Stimulated activated CD4-positive, alpha-beta T cell treated with anti-CD3 and anti-CD28 coated beads, Interleukin-4, amount 100 ng/mL, for 1 hour (primary cell): ENCODE results near the gene KRTAP19-8.

Experiments
- DNase-seq: peaks from one replicate; pipeline ENCODE4 v3.0.0-alpha.2; 2020

The KRTAP19-8 gene, protein sequence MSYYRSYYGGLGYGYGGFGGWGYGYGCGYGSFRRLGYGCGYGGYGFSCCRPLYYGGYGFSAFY

DNA sequence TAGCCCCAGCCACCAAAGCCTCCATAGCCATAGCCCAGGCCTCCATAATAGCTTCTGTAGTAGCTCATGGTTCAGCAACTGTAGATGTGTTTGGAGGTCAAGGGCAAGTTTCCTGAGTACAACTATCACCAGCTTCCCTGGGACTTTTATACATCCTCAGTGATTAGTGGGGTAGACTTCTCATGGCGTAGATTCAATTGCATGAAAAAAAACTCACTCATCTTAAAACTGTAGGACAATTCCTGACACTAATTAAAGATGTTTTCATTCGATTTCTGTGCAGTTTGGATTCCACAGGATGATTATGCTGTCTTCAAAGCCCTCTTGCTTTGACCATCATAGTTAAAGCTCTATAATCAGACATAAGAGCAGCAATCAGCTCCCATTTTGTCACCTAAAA, at the start of gene KRTAP19-8:
Gene KRTAP19-8 (minus strand): TSS at position 101 of the 400 bp plus-strand sequence. CDS start 33 bp downstream, at position 68.
- DNase-seq: no peak

DNA sequence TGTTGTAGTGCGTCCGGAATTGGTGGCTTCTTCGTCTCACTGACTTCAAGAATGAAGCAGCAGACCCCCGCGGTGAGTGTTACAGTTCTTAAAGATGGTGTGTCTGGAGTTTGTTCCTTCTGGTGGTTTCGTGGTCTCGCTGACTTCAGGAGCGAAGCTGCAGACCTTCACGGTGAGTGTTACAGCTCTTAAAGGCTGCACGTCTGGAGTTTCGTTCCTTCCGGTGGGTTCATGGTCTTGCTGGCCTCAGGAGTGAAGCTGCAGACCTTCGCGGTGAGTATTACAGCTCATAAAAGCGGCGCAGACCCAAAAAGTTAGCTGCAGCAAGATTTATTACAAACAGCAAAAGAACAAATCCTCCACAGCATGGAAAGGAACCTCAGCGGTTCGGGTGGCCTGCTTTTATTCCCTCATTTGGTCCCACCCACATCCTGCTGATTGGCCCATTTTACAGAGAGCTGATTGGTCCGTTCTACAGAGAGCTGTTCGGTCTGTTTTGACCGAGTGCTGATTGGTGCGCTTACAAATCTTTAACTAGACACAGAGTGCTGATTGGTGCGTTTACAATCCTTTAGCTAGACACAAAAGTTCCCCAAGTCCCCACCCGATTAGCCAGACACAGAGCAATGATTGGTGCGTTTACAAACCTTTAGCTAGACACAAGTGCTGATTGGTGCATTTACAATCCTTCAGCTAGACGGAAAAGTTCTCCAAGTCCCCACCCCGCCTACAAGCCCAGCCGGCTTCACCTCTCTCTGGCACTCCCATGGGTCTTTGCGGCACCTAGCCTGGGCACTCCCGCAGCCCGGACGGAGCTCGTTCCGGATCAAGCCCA, 49.6 kb upstream of the KRTAP19-8 start:
- no peak for DNase-seq

DNA sequence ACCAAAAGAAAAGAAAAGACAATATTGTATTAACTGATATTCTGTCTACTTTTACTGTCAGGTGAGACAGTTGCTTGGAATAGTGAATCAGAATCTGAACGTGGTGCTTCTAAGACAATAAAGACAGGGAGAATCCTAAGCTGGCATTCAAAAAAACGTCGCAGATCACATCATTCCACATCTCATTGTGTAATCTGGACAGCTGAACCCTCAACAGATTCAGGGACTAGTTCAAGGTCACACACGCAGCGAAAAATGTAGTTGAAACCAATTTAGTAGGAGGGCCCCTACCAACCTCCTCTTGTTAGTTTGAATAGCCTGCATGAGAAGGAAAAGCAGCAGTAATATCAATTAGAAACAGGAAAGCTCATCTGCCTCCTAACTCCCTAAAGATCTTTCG, 46.4 kb upstream of the KRTAP19-8 start:
- no peak for DNase-seq

DNA sequence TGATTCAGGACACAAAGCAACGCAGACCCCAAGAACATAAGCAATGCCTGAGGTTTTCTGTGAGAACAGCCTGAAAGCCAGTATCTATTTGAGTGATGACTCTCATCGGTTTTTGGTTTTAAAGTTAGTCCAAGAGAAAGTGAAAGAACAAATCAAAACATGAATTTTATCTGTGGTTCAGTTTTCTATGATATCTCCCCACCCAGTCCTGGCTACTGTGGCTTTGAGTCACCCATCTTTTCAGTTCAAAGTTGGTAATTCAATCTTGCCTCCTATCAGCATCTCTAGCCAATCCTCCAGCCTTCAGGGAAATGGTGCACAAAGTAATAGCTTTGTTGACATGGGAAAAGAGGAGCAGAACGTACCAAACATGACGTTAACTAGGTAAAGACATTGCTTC, 40.5 kb upstream of the KRTAP19-8 start:
- DNase-seq: no peak

DNA sequence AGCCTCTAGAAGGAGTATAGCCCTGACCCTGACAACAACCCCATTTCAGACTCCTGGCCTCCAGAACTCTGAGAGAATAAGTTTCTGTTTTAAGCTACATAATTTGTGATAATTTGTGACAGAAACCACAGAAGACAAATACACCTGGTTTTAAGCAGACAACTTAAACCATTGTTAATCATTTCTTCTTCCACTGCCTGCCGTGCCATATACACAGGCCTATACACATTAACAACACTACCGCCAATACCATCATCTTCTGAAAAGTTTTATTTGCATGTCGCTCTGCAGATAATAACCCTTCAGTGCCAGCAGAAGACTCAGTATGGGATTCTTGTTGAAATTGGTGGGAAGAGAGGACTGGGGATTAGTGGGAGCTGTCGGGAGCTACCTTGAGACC, 39.9 kb upstream of the KRTAP19-8 start:
- DNase-seq: no peak

DNA sequence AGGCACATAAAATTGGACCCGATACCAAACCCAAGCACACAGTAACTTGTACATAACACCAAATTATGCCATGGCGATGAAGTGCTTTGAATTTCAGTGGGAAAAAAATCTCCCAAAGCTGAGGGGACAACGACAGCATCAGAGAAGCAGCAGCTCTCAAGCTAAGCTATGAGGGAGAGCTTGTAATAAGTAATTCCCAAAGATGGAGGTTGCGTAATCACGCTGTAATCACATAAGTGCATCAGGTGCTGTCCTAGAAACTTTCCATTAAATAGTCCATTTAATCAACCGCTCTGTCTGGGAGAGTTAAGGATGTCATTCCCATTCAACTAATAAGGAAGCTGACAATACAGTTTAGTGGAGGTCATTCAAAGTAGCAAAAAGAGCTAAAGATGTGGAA, 37.6 kb upstream of the KRTAP19-8 start:
- DNase-seq: no peak

DNA sequence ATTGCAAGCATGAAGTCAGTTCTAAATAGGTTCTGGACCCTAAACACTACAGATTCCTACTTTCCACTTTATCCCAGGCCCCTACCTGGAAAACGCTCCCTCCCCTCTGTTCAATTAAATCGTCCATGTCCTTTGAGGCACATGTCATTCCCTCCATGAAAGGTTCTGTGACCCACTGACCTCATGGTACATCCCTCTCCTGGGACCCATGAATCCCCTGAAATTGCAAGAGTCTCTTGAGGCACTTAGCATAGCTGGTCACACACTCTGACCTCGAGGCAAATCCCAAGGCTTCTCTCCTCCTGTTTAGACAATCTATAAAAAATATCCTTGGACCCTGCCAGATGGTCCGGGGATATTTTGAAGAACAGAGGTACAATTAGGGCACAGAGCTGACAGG, 34.3 kb upstream of the KRTAP19-8 start:
- no peak for DNase-seq

DNA sequence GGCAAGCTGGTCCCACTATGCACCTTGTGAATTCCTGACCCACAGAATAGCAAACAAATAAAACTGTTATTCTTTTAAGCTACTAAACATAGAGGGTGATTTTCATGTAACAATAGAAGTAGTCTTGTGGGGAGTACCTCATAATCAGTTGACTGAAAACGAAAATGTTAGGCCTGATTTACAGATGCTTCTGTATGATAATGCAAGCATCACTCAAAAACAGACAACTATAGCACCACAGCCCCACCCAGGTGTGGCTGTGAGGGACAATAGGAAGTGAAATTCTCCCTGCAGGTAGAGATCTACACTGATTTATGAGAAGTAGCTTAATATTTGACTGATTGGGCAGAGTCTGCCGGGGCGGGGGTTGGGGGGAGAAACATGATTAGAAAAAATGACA, 26.5 kb upstream of the KRTAP19-8 start:
- DNase-seq: no peak

DNA sequence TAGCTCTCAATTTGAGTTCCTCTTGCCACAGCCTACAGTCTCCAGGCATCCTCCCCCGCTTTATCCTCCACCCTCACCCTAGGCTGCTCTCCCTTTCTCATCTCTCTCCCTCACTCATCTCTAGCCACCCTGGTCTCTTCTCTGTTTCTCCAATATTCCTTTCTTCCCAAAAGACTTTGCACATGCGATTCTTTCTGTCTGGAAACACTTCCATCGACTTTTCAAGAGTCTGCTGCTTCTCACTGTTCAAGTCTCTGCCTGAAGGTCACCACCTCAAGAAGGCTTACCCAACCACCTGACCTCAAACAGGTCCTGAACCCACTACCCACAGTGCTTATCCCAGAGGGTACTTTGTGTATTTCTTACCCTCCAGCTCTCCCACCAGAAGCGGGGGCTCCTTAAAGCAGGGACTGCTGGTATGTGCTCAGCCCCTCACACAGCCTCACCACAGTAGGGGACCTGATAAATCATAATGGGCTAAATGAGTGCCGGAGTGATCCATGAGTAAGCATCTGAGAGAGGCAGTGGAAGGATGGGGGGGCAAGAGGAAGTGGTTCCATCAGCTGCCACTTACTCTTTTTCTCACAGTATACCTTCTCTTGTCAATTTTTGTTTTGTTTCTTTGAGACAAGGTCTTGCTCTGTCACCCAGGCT, 14.3 kb upstream of the KRTAP19-8 start:
- DNase-seq: no peak

DNA sequence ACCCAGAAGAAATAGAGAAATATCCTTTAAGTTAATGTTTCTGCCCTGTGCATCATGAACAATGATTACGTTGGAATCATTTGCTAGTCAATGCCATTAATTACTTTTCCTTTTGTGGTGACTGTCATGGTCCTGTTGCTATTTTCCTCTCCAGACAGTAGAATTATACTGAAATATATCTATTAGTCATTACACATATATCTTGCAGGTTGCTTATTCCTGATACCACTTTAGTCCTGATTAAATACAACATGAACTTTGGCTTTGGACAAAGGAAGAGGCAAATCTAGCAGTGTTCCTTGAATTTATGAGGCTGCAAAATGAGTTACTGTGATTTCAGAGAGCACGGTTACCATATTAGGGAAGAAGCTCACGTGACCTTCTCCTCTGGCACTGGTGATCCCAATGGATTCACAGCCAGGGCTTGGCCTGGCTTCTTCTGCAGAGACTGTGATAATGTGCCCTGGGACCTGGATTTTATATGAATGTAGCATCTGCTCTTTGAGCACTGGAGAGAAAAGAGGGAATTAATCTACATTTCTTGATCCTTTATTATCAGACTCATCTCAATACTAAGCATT, 12.4 kb upstream of the KRTAP19-8 start:
- DNase-seq: no peak

DNA sequence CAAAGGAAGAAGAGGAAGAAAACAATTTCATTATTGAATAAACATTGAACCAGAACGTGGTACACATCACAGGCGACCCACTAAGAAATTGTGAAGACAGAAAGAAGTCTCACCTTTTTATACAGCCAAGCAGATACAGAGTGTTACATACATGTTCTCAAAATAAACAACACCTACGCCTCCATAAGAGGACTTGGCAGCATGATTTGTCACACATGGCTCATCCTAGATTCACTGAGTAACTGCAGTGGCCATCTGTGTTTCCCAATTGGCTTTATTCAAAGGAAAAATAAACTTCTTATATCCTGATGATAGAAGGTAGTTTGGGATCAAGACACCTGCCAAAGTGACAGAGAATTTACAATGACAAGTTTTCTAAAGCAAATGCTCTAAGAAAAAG, 7.6 kb upstream of the KRTAP19-8 start:
- no peak for DNase-seq

DNA sequence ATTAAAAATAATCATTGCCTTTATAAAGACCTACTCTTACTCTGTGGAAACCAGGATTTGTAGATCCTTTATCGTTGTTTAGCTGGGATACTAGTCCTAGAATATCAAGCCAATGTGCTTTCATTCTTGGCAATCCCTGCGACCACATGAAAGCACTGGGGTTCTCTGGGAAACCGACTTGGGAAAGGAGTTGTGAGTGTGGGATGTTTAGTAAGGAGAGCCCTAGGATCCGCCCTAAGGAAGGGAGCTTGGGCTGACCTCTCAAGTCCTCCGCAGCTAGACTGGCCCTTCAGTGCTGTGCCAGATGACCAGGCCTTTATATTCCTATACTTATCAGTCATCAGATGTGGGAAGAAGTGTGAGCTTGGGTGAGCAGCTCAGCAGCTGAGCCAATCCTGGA, 5.2 kb upstream of the KRTAP19-8 start:
- no peak for DNase-seq

DNA sequence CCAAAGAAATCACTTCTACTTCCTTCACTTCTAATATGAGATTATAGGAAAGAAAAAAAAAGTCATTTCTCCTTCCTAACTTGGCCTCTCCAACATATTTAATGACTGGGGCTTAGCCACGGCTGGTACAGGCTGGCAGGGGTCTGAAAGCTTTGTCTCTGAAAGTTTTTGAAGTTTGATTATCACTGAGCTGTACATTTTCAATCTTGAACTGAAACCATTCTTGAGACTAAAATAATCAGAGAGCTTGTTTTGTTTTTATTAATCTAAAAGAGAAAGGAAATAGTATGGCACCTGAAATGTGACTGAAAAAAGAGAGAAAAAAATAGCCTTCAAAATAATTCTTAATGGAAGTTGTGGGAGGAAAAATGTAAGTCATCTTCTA, 3.8 kb upstream of the KRTAP19-8 start:
- no peak for DNase-seq

DNA sequence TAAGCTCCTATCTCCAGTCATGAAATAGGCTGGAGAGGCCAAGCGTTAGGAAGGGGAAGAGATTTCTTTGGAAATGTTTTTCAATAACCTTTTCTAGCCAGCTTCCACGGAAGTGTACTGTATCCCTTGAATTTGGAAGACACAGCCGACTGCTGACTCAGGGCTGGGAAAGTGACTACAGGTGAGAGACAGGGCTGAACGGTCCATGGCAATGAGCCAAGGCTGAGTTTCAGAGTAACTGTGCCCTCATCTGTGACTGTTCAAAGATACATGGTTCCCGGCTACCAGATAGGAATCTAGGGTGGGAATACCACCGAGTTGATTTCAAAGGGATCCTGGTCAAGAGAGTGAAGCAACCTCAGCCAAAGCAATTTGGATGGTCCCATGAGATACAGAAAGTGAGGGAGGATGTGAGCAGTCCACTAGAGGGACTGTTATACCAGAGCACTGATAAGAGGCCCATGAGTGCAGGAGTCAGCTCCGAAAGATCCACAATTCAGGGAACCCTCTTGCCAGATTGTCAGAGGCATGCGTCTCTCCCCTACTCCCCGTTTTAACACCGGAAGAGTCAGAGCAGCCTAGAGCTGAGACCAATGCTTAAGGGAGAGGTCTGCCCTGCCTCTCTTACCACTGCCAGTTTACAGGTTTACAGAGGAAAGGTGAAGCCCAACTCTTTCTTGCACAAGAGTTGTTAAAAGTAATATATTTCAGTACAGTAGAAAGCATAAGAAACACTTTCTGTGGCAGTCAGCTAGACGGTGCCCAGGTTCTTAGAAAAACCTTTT, 3.2 kb upstream of the KRTAP19-8 start:
- no peak for DNase-seq

DNA sequence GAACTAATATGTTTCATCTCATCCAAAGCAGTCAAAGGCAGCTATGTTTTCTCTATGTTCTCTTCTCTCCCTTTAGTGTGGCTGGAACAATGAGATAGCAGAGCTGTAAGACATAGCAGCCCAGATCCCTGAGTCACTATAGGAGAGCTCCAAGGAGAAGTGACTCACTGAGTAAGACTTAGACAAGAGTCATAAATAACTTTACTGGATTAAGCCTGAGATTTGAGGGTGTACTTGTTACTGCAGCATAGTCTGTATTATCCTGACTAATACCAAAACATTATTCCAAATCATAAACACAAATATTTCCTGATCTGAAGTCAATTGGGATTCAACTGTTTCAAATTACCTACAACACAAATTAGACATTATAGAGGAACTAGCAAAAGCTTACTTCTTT, 3.9 kb downstream of the KRTAP19-8 start:
- DNase-seq: no peak

DNA sequence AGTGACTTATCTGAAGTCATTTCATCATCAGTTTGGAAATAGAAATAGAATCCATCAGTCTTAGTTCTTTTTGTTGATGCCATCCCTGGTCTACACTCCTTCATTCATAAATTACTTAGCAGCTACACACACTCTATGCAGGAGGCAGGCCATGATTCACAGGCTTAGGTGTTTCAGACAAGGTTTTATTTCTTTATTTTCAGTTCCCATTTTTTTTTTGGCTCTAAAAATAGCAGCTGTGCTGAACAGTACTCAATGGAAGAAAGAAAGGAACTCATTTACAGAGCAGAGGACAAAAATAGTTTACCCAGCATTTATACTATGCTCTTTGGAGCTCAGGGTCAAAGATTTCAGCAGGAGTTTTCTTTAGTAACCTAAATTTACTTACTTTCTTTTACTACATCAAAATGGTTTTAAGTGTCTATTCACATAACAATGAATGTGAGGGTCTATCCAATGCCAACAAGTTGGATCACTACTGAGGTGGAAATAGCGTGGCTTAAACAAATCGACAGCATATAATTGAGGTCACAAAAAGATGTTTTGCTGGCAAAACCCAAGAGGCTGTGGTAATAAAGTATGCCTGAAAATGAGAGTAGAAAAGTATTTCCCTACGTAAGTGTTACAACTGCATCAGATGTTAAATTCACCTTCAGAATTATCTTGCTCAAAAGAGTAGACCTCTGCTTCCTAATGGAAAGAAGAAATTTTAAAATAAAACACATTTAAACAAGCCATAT, 7.7 kb downstream of the KRTAP19-8 start:
- DNase-seq: no peak

DNA sequence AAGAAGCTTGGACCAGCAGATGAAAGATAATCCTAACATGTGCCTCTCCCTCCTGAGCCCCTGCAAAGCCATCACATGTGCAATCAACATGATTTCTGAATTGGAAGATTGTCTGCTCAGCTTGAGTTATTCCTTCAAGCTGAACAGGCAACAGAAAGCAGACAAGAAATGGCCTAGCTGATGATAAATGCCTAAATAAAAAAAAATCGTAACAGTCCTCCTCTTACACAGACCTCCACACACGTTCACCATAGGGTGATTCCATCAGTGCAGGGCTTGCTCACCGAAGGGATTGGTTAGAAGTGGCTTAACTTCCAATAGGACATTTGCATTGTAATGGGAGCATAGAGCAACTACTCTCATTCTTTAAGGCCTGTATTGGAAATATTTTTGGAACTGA, 14.6 kb downstream of the KRTAP19-8 start:
- no peak for DNase-seq

DNA sequence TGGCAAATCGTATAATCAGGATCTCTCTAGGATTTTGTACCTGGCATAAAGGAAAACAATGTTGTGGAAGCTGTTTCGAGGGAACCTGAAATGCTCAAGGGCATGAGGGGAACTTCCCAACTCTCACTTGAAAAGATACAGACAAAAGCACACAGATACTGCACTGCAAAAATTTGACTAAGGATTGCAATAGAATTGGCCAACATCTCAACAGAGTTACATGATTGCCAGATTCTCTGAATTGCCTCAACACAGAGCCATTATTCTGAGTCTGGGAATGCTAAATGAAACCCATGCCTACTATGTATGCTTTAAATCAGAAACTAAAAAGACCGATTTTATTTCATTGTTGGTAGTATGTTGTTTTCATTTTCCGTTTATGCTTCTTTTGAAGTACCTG, 16.0 kb downstream of the KRTAP19-8 start:
- DNase-seq: no peak

DNA sequence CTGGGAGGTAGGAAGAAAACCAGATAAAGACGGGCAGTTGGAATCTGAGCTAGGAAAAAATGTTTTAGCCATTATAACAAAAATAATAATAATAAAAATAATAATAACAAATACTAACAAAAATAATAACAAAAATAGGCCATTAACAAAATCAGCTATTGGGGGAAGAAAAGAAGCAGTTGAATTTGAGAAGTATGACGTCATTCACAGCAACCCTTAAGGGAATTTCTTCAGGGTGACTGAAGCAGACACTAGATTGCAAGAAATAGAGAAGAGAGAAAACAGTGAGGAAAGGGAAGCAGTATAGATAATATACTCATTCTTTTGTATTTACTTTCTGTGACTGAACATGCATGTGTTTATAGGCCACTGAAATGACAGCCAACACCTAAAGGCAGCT, 20.0 kb downstream of the KRTAP19-8 start:
- no peak for DNase-seq

DNA sequence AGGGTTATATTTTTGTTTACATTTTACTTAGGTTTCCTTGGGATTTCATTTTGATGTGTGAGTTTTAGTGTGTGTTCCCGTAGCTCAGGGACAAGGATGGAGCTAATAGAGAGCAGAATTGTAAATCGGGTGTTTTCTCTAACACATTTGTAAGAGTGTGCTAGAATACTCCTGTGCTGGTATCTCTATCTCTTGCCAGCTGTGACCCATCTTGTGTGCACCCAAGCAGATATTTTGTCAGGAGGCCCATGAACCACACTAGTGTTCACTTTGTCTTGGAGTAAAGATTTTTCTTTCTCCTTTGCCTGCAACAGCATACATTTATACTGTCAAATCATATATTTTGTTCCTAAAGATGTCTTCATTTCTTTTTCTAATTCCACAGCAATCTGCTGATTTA, 23.4 kb downstream of the KRTAP19-8 start:
- DNase-seq: no peak

DNA sequence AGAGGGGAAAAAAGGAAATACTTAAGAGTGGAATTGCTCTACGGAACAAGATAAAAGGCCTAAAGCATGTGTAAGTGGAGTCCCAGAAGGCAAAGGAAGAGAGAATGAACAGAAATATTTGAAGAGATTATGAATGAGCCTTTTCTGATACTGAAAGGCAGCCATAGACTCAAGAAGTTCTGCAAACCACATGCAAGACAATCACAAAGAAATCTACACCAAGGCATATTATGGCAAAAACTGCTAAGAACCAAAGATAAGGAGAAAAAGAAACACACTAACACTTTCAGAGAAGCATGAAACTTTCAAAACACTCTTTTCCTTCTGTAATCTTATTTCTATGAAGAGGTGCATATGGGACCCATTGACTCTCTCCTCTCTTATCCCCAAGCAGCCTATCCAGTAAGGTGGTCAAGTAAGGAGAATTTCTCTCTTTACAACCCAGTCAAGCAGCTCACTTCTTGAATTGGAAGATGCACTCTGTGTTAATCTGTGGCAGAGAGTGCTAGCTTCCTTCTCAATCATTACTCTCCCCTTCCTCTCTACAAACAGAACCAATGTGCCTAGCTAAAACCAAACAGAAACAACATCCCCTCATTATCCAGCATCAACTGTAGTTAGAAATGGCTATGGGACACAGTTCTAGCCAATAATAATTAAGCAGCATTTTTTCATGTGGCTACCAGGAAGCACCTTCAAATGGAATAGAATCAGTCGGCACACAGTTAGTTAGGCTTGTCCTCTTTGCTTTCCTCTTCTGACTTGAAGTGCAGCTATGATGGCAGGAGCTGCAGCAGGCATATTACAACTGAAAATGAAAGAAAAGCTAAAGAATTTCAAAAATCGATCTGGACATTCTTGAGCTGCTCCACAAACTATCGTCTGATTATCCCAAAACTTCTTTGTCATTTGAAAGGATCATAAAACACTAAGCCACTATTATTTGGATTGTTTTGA, 25.9 kb downstream of the KRTAP19-8 start:
- no peak for DNase-seq
